H1 (cell line): ENCODE results near the gene EXD2. TPM values are rescaled to one million over a fixed set of nuclear protein-coding genes. Genes with fewer than 3 reads are reported as not detected.

Source experiments
- CTCF ChIA-PET: fragments of 300-600 bp; sonication (Branson Sonifier 250); formaldehyde crosslinking; loops from one replicate; lab custom pipeline; 2021; ENCODE audit not compliant: partially characterized antibody; lab: Charles Lee
- POLR2A ChIA-PET: fragments of 300-600 bp; sonication (Branson Sonifier 250); formaldehyde crosslinking; loops from one replicate; lab custom pipeline; 2021; ENCODE audit warnings: inconsistent platforms; ENCODE audit not compliant: partially characterized antibody; lab: Charles Lee
- DNase-seq, 2 experiments: peaks; one replicate each; pipeline versions ENCODE4 v3.0.0 to v3.0.0-alpha.2; 2010 to 2022; ENCODE audit warnings: low spot score in 2 of 2, low read depth in 1 of 2, mixed read lengths in 1 of 2
- FAIRE-seq: peaks from 2 replicates; lab custom pipeline; 2011; peaks lifted over from hg19 to GRCh38; lab: Jason Lieb, UNC
- H2AFZ ChIP-seq: 2 replicates; pipeline ENCODE4 v1.8.1; 2012; ENCODE audit warnings: low read length, inconsistent platforms
- H2AK5ac ChIP-seq: 2 replicates; pipeline ENCODE4 v1.6.1; 2013; ENCODE audit warnings: low read depth, low read length
- H2BK120ac ChIP-seq: replicated peaks from 2 replicates; pipeline ENCODE3; 2013; ENCODE audit warnings: low read depth, low read length, inconsistent platforms
- H2BK12ac ChIP-seq: 2 replicates; pipeline ENCODE4 v1.6.1; 2013; ENCODE audit warnings: low read depth, low read length
- H2BK15ac ChIP-seq: 2 replicates; pipeline ENCODE4 v1.6.1; 2013; ENCODE audit warnings: low read length
- H2BK20ac ChIP-seq: 2 replicates; pipeline ENCODE4 v1.6.1; 2013; ENCODE audit warnings: low read length
- H2BK5ac ChIP-seq: 2 replicates; pipeline ENCODE4 v1.6.1; 2013; ENCODE audit warnings: low read depth, low read length
- H3K14ac ChIP-seq: 2 replicates; pipeline ENCODE4 v1.6.1; 2013; ENCODE audit warnings: inconsistent platforms; ENCODE audit not compliant: insufficient read length
- H3K18ac ChIP-seq: 2 replicates; pipeline ENCODE4 v1.6.1; 2013; ENCODE audit warnings: low read length; ENCODE audit errors: extremely low read depth
- H3K23ac ChIP-seq: 2 replicates; pipeline ENCODE4 v1.6.1; 2013; ENCODE audit warnings: inconsistent platforms; ENCODE audit not compliant: insufficient read length
- H3K23me2 ChIP-seq: 2 replicates; pipeline ENCODE4 v1.6.1; 2013; ENCODE audit warnings: low read depth, low read length
- H3K27ac ChIP-seq: 2 replicates; pipeline ENCODE4 v1.6.1; 2011; ENCODE audit warnings: low read depth, low read length, inconsistent platforms
- H3K27me3 ChIP-seq, 4 experiments: replicated peaks in 1 of 4; 1 replicate in 1 of 4; 2 replicates in 3 of 4; pipeline versions ENCODE4 v1.6.1 to v1.8.1; 2011 to 2013; ENCODE audit warnings: low read length in 3 of 4, mild to moderate bottlenecking in 3 of 4, inconsistent platforms in 2 of 4, mixed read lengths in 2 of 4, moderate library complexity in 1 of 4; ENCODE audit not compliant: control insufficient read depth in 3 of 4, insufficient read depth in 3 of 4; ENCODE audit errors: extremely low read depth in 1 of 4
- H3K36me3 ChIP-seq, 4 experiments: 2 replicates each; pipeline versions ENCODE4 v1.6.1 to v1.8.1; 2011 to 2013; ENCODE audit warnings: mild to moderate bottlenecking in 4 of 4, low read length in 3 of 4, moderate library complexity in 2 of 4, control low read depth in 1 of 4, inconsistent platforms in 1 of 4; ENCODE audit not compliant: insufficient read depth in 4 of 4, control insufficient read depth in 2 of 4
- H3K4ac ChIP-seq: replicated peaks from 2 replicates; pipeline ENCODE3; 2013; ENCODE audit warnings: low read length, low read depth, mixed read lengths, inconsistent platforms; ENCODE audit not compliant: insufficient read length
- H3K4me1 ChIP-seq, 4 experiments: replicated peaks in 1 of 4; 1 replicate in 1 of 4; 2 replicates in 3 of 4; pipeline versions ENCODE4 v1.6.1 to v1.8.1; 2011 to 2013; ENCODE audit warnings: low read length in 3 of 4, inconsistent platforms in 2 of 4, mixed read lengths in 1 of 4; ENCODE audit not compliant: insufficient read depth in 4 of 4, control insufficient read depth in 3 of 4
- H3K4me2 ChIP-seq, 2 experiments: 2 replicates each; pipeline versions ENCODE4 v1.6.1 to v1.8.1; 2011 to 2013; ENCODE audit warnings: low read depth in 2 of 2, low read length in 2 of 2, control low read depth in 1 of 2, inconsistent platforms in 1 of 2, mild to moderate bottlenecking in 1 of 2; ENCODE audit not compliant: insufficient read depth in 1 of 2
- H3K4me3 ChIP-seq, 4 experiments: fragments of 200-600, 300-600 bp in 1 of 4; sonication (generic), shearing (Covaris generic), sonication (Bioruptor Twin) in 1 of 4; 2 replicates each; pipeline versions ENCODE4 v1.5.1 to v1.8.1; 2011 to 2016; ENCODE audit warnings: low read length in 4 of 4, low read depth in 3 of 4, control low read depth in 2 of 4, inconsistent platforms in 2 of 4, mild to moderate bottlenecking in 2 of 4, mixed read lengths in 1 of 4, moderate library complexity in 1 of 4; ENCODE audit not compliant: insufficient read depth in 2 of 4; ENCODE audit errors: extremely low read depth in 1 of 4
- H3K56ac ChIP-seq: replicated peaks from 2 replicates; pipeline ENCODE3; 2013; ENCODE audit warnings: low read depth, mild to moderate bottlenecking, mixed read lengths, low read length, inconsistent platforms; ENCODE audit not compliant: insufficient read length
- H3K79me1 ChIP-seq: 2 replicates; pipeline ENCODE4 v1.6.1; 2013; ENCODE audit warnings: low read depth, low read length, control low read depth
- H3K79me2 ChIP-seq, 2 experiments: 2 replicates each; pipeline versions ENCODE4 v1.6.1 to v1.8.1; 2012 to 2013; ENCODE audit warnings: low read length in 2 of 2, mild to moderate bottlenecking in 2 of 2, inconsistent platforms in 1 of 2; ENCODE audit not compliant: insufficient read depth in 2 of 2, control insufficient read depth in 1 of 2
- H3K9ac ChIP-seq, 4 experiments: replicated peaks in 1 of 4; 1 replicate in 1 of 4; 2 replicates in 3 of 4; pipeline versions ENCODE4 v1.6.1 to v1.8.1; 2011 to 2013; ENCODE audit warnings: low read depth in 3 of 4, low read length in 3 of 4, control low read depth in 2 of 4, mild to moderate bottlenecking in 2 of 4, moderate library complexity in 2 of 4, inconsistent platforms in 1 of 4; ENCODE audit errors: extremely low read depth in 1 of 4
- H3K9me3 ChIP-seq, 2 experiments: 2 replicates each; pipeline versions ENCODE4 v1.6.1 to v1.8.1; 2012 to 2013; ENCODE audit warnings: mild to moderate bottlenecking in 2 of 2, moderate library complexity in 2 of 2, control low read depth in 1 of 2, inconsistent platforms in 1 of 2, low read depth in 1 of 2, low read length in 1 of 2, mixed read lengths in 1 of 2; ENCODE audit not compliant: insufficient read depth in 2 of 2
- H4K20me1 ChIP-seq, 2 experiments: replicated peaks in 1 of 2; 2 replicates each; pipeline versions ENCODE3 to v1.8.1; 2011 to 2013; ENCODE audit warnings: inconsistent platforms in 2 of 2, low read length in 2 of 2, mild to moderate bottlenecking in 1 of 2; ENCODE audit not compliant: insufficient read depth in 2 of 2, control insufficient read depth in 1 of 2
- H4K5ac ChIP-seq: 2 replicates; pipeline ENCODE4 v1.6.1; 2013; ENCODE audit warnings: low read length, low read depth, mixed read lengths, inconsistent platforms; ENCODE audit not compliant: insufficient read length
- H4K8ac ChIP-seq: 2 replicates; pipeline ENCODE4 v1.8.0; 2013; ENCODE audit warnings: mild to moderate bottlenecking, moderate library complexity, low read length, inconsistent platforms; ENCODE audit not compliant: insufficient read depth; ENCODE audit errors: extremely low read depth
- H4K91ac ChIP-seq: replicated peaks from 2 replicates; pipeline ENCODE3; 2013; ENCODE audit warnings: low read length, mixed read lengths, inconsistent platforms; ENCODE audit not compliant: insufficient read length
- CBX8 ChIP-seq: fragments of 300-800, 300-1000 bp; sonication (generic); IDR thresholded peaks from 2 replicates; pipeline ENCODE4 v1.7.1; 2016; ENCODE audit warnings: low read depth, low read length, borderline replicate concordance
- E2F6 ChIP-seq: IDR thresholded peaks from 2 replicates; pipeline ENCODE4 v1.6.1; 2012; ENCODE audit warnings: inconsistent platforms
- POLR2AphosphoS5 ChIP-seq: IDR thresholded peaks from 2 replicates; pipeline ENCODE4 v1.6.1; 2011; ENCODE audit warnings: low read depth, low read length
- POU5F1 ChIP-seq: IDR thresholded peaks from 2 replicates; pipeline ENCODE4 v1.6.1; 2011; ENCODE audit warnings: low read depth, mild to moderate bottlenecking, low read length, moderate library complexity
- RAD21 ChIP-seq, 2 experiments: IDR thresholded peaks in 1 of 2; conservative IDR thresholded peaks in 1 of 2; 2 replicates each; pipeline ENCODE4 v1.6.1; 2011; ENCODE audit warnings: low read depth in 2 of 2, low read length in 2 of 2, improper control_type of control experiment in 1 of 2, inconsistent platforms in 1 of 2, mild to moderate bottlenecking in 1 of 2, moderate library complexity in 1 of 2
- TBP ChIP-seq: IDR thresholded peaks from 2 replicates; pipeline ENCODE4 v1.6.1; 2011; ENCODE audit warnings: low read depth, low read length, improper control_type of control experiment
- WGBS, 2 experiments: shearing (Covaris generic) in 1 of 2; methylation state at CpG; one replicate each; pipeline versions ENCODE4 v1.1.6 to v1.1.7; 2013 to 2015; ENCODE audit warnings: low lambda C conversion rate in 2 of 2, mixed read lengths in 2 of 2, inconsistent platforms in 1 of 2, low coverage in 1 of 2, missing lambda C conversion rate in 1 of 2; ENCODE audit not compliant: insufficient replicate concordance in 2 of 2, insufficient coverage in 1 of 2, insufficient read length in 1 of 2; ENCODE audit errors: extremely low coverage in 1 of 2, missing lambda C conversion rate in 1 of 2; 5-methylcytosine and 5-hydroxymethylcytosine counted together
- polyA plus RNA-seq, 7 experiments: library from polyadenylated mRNA; depleted of rRNA in 3 of 7; stranded (reverse) in 5 of 7; unstranded in 2 of 7; fragments of >200 nt in 5 of 7; fragments of 200-250 nt in 2 of 7; gene quantifications; 1 replicate in 5 of 7; 2 replicates in 1 of 7; 4 replicates in 1 of 7; pipeline versions ENCODE4 v1.2.1 to v1.2.3, GENCODE V29; 2011 to 2013; ENCODE audit warnings: missing spikeins in 2 of 7, mixed read lengths in 2 of 7
- total RNA-seq: library from RNA; stranded (reverse); fragmentation: NEBNext Ultra II Directional; extraction: Animal tissue kit (Norgen Biotek cat#: 25700); gene quantifications from 2 replicates; pipeline ENCODE4 v1.2.1, GENCODE V29; 2021

The EXD2 gene
- total and polyA plus RNA-seq, 2 of the 8 experiments (the other 6 are each of a cell fraction or from before 2014, with no cell fraction given) = 11.9 to 25.9 TPM

DNA sequence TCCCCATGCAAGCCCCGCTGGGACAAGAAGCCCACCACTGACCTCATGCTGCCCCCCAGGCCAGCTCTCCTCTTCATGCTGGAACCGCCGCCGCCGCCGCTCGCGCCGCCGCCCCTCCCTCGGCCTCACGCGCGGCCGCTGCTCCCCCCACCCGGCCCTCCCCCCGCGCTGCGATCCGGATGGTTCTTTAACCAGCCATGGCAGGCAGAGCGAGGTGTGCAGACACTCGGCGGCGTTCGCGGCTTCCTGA lies 38.5 kb upstream of the EXD2 start, which contains the start of gene DCAF5:
Gene DCAF5 (minus strand): TSS at position 218 of the 250 bp plus-strand sequence. CDS start 141 bp downstream, at position 77.
- H4K91ac ChIP-seq = no peak within 1 kb of the TSS
- H3K9ac ChIP-seq = peak within 1 kb of the TSS; percentile 42 to 73 (median 62)
- H4K5ac ChIP-seq = peak within 1 kb of the TSS; percentile 36
- H2BK20ac ChIP-seq = no peak within 1 kb of the TSS
- peak within 1 kb of the TSS; percentile 77 for H2AFZ ChIP-seq
- H2BK120ac ChIP-seq = no peak within 1 kb of the TSS
- peaks cover 0 to 12% (median 5%) of the 10 kb centered on the region in 4 experiments; a peak in 5 of 7 replicates for H3K27me3 ChIP-seq
- CTCF ChIA-PET = interaction anchor here (0.6 to 4.0 kb wide), 3 partner anchors 13 to 135 kb away, joined by 3 to 31 read pairs (median 17); no protein-coding TSS in a partner anchor
- H3K27ac ChIP-seq = no peak within 1 kb of the TSS
- H2BK15ac ChIP-seq = no peak within 1 kb of the TSS
- FAIRE-seq (no peak), DNase-seq (no peak)
- H3K23ac ChIP-seq = no peak within 1 kb of the TSS
- TF ChIP-seq RAD21 (IDR thresholded peaks at IDR 0.05 in 1 of 2, conservative IDR thresholded peaks at IDR 0.05 in 1 of 2; ENCODE audit: low read depth in 2 of 2, low read length in 2 of 2) (no peak), TBP (0 out of 2 replicates have a peak, but pooled peaks have one; percentile 8), POLR2AphosphoS5 (peak; percentile 71; the same call in 1 of the 2 replicates), E2F6 (no peak), CBX8 (no peak), POU5F1 (no peak)
- H3K18ac ChIP-seq = peak within 1 kb of the TSS; percentile 66; the same call in 1 of the 2 replicates
- H3K56ac ChIP-seq = peak within 1 kb of the TSS; percentile 10
- peaks cover 2% of the 10 kb centered on the region; the same call in 1 of the 2 replicates for H3K79me1 ChIP-seq
- no peak within 1 kb of the TSS for H2BK12ac ChIP-seq
- H2BK5ac ChIP-seq = peak within 1 kb of the TSS; percentile 13; the same call in 1 of the 2 replicates
- H3K4ac ChIP-seq = no peak within 1 kb of the TSS
- 0% methylated on average over 3 of the region's 26 CpGs; no CpG with 5 or more reads in 1 of the 2 experiments for WGBS, 2 experiments
- peak within 1 kb of the TSS; percentile 62 to 89 (median 78) for H3K4me3 ChIP-seq
- POLR2A ChIA-PET = interaction anchor here (0.8 to 2.1 kb wide), 7 partner anchors 23 to 360 kb away, joined by 3 to 7 read pairs (median 5); partner anchors contain the start of gene ZFP36L1
- H3K9me3 ChIP-seq = no peaks in the 10 kb centered on the region
- no peak within 1 kb of the TSS for H2AK5ac ChIP-seq
- H3K36me3 ChIP-seq = 0 out of 8 replicates have a peak, but pooled peaks cover 0 to 3% (median 0%) of the 10 kb centered on the region in 4 experiments
- peak within 1 kb of the TSS; percentile 81 for H4K8ac ChIP-seq
- H4K20me1 ChIP-seq = peaks cover 2% of the 10 kb centered on the region in 2 experiments
- H3K4me1 ChIP-seq = peaks cover 0 to 6% (median 5%) of the 10 kb centered on the region in 4 experiments
- H3K14ac ChIP-seq = no peak within 1 kb of the TSS
- peaks cover 9% of the 10 kb centered on the region for H3K23me2 ChIP-seq
- H3K79me2 ChIP-seq = peaks cover 0 to 29% of the 10 kb centered on the region in 2 experiments; a peak in 3 of 4 replicates
- H3K4me2 ChIP-seq = peak within 1 kb of the TSS; percentile 76 to 94
